Uterus (tissue), 2 donors: Measurements from ENCODE around the gene GNGT1.

ENCODE experiments used
- CTCF ChIP-seq, 4 experiments: fragments of 200-600 bp in 2 of 4; fragments of 450-650 bp in 2 of 4; sonication (generic) in 2 of 4; IDR thresholded peaks; one replicate each; pipeline ENCODE4 v1.5.1; 2016 to 2019; ENCODE audit warnings: antibody characterized with exemption in 4 of 4, mild to moderate bottlenecking in 2 of 4, moderate library complexity in 1 of 4
- POLR2A ChIP-seq, 2 donors: fragments of 450-650 bp; IDR thresholded peaks; one replicate each; pipeline ENCODE4 v1.6.1; 2016; ENCODE audit warnings: antibody characterized with exemption in 2 of 2, mild to moderate bottlenecking in 1 of 2, moderate library complexity in 1 of 2

- no peak for TF ChIP-seq CTCF (IDR thresholded peaks at IDR 0.05)
- TF ChIP-seq POLR2A (IDR thresholded peaks at IDR 0.05): no peak
Observed at GRCh38 chr7:93921186-93921585, 14.8 kb downstream of the GNGT1 start.
